Subcutaneous adipose tissue (tissue), 4 donors: Measurements from ENCODE around the gene MUC5B. TPM values are rescaled to one million over a fixed set of nuclear protein-coding genes. Genes with fewer than 3 reads are reported as not detected.

Experiments used
- total RNA-seq, 4 donors: library from RNA; depleted of rRNA; stranded (reverse); fragments of >200 nt; gene quantifications; one replicate each; pipeline ENCODE4 v1.1.0, GENCODE V29; 2016
- TF ChIP-seq, protein P1 (sequence below): fragments of 450-650 bp; IDR thresholded peaks from one replicate; pipeline ENCODE4 v1.5.1; 2016; ENCODE audit warnings: low read depth, mild to moderate bottlenecking, control low read depth, antibody characterized with exemption, moderate library complexity

Gene MUC5B
- total RNA-seq, 4 donors from 2014 or later, result not detected

DNA sequence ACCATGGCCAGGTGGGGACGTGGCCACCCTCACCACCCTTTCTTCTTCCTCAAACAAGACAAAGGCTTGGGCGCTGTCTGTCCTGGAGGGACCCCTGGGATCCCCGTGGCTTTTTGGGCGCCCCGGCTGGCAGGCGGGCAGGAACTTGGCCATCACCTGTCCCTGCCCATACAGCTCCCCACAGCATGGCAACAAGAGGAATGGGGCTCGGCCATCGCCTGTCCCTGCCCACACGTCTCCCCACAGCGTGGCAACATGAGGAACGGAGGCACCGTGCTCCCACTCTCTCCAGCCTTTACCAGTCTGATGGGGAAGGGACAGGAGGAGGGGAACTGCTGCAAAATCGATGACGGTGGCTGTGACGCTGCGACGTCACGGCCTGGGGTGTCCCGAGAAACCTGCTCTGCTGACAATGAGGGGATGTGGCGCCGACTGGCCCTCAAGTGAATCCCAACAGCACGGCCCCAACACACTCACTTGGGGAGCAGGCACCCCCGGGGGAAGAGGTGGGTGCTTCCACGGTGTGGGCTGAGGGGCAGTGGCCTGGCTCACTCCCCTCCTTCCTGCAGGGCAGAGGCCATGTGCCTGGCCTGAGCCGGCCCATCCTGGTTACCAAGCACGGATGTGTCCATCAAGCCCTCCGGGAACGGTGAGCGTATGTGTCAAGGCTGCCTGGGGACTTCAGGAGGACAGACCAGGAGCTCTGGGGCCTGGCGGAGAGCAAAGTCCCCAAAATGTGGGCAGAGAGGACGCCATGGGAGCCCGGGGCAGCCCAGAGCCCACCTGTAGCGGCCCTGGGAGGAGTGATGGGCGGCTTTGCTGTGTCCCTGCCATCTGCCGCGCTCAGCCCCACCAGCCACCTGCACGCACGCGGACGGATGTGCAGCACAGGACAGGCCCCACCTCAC is 56.2 kb downstream of the MUC5B start:
- TF ChIP-seq, protein P1, sequence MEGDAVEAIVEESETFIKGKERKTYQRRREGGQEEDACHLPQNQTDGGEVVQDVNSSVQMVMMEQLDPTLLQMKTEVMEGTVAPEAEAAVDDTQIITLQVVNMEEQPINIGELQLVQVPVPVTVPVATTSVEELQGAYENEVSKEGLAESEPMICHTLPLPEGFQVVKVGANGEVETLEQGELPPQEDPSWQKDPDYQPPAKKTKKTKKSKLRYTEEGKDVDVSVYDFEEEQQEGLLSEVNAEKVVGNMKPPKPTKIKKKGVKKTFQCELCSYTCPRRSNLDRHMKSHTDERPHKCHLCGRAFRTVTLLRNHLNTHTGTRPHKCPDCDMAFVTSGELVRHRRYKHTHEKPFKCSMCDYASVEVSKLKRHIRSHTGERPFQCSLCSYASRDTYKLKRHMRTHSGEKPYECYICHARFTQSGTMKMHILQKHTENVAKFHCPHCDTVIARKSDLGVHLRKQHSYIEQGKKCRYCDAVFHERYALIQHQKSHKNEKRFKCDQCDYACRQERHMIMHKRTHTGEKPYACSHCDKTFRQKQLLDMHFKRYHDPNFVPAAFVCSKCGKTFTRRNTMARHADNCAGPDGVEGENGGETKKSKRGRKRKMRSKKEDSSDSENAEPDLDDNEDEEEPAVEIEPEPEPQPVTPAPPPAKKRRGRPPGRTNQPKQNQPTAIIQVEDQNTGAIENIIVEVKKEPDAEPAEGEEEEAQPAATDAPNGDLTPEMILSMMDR, result no peak

GRCh38 chr11:1279674-1280055 is 56.8 kb downstream of the MUC5B start:
- TF ChIP-seq, protein P1, result no peak

DNA sequence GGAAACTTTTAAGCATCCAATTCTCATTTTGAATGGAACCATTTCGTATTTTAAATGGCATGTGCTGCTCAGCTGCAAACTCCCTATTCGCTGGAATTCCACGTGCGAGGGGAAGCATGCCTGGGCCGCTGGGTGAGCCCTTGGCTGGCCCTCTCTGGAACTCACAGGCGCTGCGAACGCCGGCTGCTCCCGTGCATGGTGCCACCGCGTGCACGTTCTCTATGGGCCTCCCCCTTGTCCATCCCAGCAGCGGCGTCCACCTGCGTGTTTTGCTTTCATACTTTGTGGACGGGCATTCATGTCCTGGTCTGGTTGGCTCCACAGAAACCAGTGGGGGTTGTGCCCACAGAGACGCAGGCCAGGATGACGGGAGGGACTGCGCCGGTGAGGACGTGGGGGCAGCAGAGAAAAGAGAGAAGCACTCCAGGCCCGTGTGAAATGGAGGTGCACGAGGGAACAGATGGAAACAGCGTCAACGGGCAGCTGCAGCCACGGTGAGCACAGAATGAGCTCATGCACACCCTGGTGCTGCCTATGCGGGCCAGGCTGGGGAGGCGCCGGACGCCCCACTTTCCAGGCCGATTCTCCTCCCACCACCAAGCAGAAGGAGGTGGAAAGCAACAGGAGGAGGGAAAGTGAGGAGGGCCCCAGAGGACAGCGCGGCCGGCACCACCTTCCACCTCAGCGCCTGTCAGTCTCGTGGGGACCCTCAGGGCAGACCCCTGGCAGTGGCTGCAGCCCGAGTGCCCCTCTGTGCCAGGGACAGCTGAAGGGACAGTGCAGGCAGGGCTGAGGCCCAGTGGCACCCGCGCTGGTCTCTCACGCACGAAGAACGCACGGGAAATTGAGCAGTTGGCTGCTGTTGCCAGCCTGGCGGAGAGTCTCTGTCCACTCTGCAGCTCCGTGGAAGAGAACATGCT is 57.5 kb downstream of the MUC5B start:
- TF ChIP-seq, protein P1, result no peak

DNA sequence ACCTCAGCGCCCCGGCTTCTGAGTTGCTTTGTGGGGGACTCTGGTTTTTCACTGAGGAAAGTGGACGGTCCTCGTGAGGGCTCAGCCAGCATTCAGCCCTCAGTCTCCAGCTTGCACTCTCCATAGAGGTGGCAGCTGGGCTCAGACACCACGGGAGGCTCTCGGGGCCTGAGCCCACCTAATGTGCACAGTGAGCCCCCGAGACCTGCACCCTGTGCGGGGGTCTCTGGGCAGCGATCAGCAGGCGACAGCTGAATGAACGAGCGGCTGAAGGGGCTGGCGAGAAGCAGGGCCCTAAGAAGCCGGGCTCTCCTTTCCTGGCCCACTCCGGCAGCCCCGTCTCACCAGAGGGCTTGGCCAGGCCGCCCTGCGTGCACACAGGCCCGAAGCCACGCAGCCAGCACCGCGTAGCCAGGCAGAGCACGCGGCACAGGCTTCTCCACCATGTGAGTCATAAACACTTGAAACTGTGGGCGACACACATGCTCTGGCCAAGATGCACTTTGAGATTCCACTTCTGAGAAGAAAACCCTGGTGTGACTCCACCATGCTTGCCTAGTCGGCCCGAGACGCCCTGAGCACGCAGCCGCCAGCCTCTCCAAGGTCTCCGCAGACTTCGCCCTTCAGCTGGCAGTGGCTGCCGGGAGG is 58.6 kb downstream of the MUC5B start:
- TF ChIP-seq, protein P1, result no peak

- TF ChIP-seq, protein P1, result no peak
These were observed 59.1 kb downstream of the MUC5B start for GRCh38 chr11:1281974-1282365.

DNA sequence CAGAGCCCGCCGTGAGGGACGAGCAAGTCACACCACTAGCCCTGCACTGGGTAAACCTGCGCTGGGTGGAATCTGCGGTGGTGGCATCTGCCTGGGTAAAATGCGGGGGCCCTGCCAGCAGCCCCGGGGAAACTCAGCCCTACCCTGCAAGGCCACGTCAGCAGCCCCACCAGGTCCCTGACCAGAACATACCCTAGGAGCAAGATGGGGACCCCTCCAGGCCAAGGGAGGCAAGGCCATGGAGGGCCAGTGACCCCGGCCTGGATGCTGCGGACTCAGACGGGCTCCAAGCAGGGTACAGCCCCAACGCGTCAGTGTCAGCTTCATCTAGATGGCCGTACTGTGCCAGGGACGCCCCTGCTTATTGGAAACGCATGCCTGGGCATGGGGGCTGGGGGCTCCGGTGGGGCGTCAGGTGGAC is 60.2 kb downstream of the MUC5B start:
- TF ChIP-seq, protein P1, result no peak
